Spleen (tissue), 11 donors: ENCODE results near the gene BBLN. TPM values are rescaled to one million over a fixed set of nuclear protein-coding genes. Genes with fewer than 3 reads are reported as not detected.
A peak's percentile ranks its signal among the peaks of the same experiment; 100 is the strongest.

Source experiments
- DNase-seq: peaks from one replicate; pipeline ENCODE4 v3.0.0-alpha.2; 2020
- H3K27ac ChIP-seq, 8 donors: fragments of 200-600 bp; sonication (generic) in 7 of 8; 1 replicate in 4 of 8; 2 replicates in 4 of 8; pipeline versions ENCODE4 v1.5.0 to v1.8.0; 2016 to 2021; ENCODE audit warnings: inconsistent platforms in 4 of 8, mild to moderate bottlenecking in 4 of 8, moderate library complexity in 1 of 8
- H3K27me3 ChIP-seq, 7 donors: fragments of 200-600 bp; sonication (generic) in 6 of 7; replicated peaks in 1 of 7; 1 replicate in 4 of 7; 2 replicates in 3 of 7; pipeline versions ENCODE4 v1.5.0 to v1.8.0; 2016 to 2021; ENCODE audit warnings: inconsistent platforms in 3 of 7, mild to moderate bottlenecking in 1 of 7
- H3K36me3 ChIP-seq, 6 donors: fragments of 200-600 bp; sonication (generic) in 5 of 6; 1 replicate in 4 of 6; 2 replicates in 2 of 6; pipeline versions ENCODE4 v1.5.0 to v1.8.0; 2016 to 2021; ENCODE audit warnings: inconsistent platforms in 2 of 6
- H3K4me1 ChIP-seq, 6 donors: fragments of 200-600 bp; sonication (generic) in 5 of 6; 1 replicate in 3 of 6; 2 replicates in 3 of 6; pipeline versions ENCODE4 v1.5.0 to v1.8.0; 2016 to 2021; ENCODE audit warnings: inconsistent platforms in 3 of 6
- H3K4me3 ChIP-seq, 8 donors: fragments of 200-600 bp; sonication (generic) in 7 of 8; 1 replicate in 4 of 8; 2 replicates in 4 of 8; pipeline versions ENCODE4 v1.5.0 to v1.8.0; 2016 to 2021; ENCODE audit warnings: inconsistent platforms in 4 of 8, mild to moderate bottlenecking in 4 of 8, moderate library complexity in 2 of 8
- H3K9me3 ChIP-seq, 8 donors: fragments of 200-600 bp; sonication (generic) in 7 of 8; 1 replicate in 4 of 8; 2 replicates in 4 of 8; pipeline versions ENCODE4 v1.5.0 to v1.8.0; 2016 to 2021; ENCODE audit warnings: inconsistent platforms in 4 of 8
- CTCF ChIP-seq, 11 experiments: fragments of 200-600 bp in 7 of 11; fragments of 450-650 bp in 4 of 11; sonication (generic) in 4 of 11; IDR thresholded peaks in 8 of 11; conservative IDR thresholded peaks in 3 of 11; 1 replicate in 7 of 11; 2 replicates in 4 of 11; pipeline versions ENCODE4 v1.4.0 to v1.8.0; 2016 to 2021; ENCODE audit warnings: antibody characterized with exemption in 11 of 11, inconsistent platforms in 4 of 11, mild to moderate bottlenecking in 1 of 11
- POLR2A ChIP-seq, 3 donors: fragments of 450-650 bp; IDR thresholded peaks; one replicate each; pipeline ENCODE4 v1.5.1; 2017; ENCODE audit warnings: antibody characterized with exemption in 3 of 3, mild to moderate bottlenecking in 1 of 3
- POLR2AphosphoS5 ChIP-seq, 3 donors: sonication (generic); formaldehyde crosslinking; IDR thresholded peaks; one replicate each; pipeline ENCODE4 v1.5.1; 2017; ENCODE audit warnings: antibody characterized with exemption in 3 of 3
- WGBS, 5 donors: extraction: QIAGEN DNeasy Blood & Tissue Kit in 3 of 5; methylation state at CpG; one replicate each; pipeline versions ENCODE4 v1.1.5 to v1.1.7; 2013 to 2018; 5-methylcytosine and 5-hydroxymethylcytosine counted together
- intact Hi-C: fragments of 100-400 bp; cut with DNase I; formaldehyde crosslinking; loops from one replicate; pipeline ENCODE4 v1.15.0; 2023; ENCODE audit warnings: low total_unique reads
- polyA plus RNA-seq, 3 donors: library from polyadenylated mRNA; stranded (reverse); fragments of 200-250 nt; gene quantifications; one replicate each; pipeline ENCODE4 v1.2.1, GENCODE V29; 2013
- total RNA-seq, 7 donors: library from RNA; depleted of rRNA in 3 of 7; stranded (reverse); fragments of >200 nt in 3 of 7; fragmentation: NEBNext Ultra II Directional in 4 of 7; extraction: Animal tissue kit (Norgen Biotek cat#: 25700) in 4 of 7; gene quantifications; one replicate each; pipeline versions ENCODE4 v1.1.0 to v1.2.1, GENCODE V29; 2016 to 2021
- donor health status: healthy with polysubstance abuse.
- donor health status: DM: no; HTN: no; CAD: no; lungs with moderate emphysema.
- donor health status: DM: no; HTN: no; CAD: no.
- donor health status: Bipolar disorder and iron deficiency.
- donor health status: healthy.
- donor health status: DM: no; HTN: no; CAD: no.
- donor health status: DM: yes; HTN: yes; CAD: no.

The BBLN gene
- total and polyA plus RNA-seq, 10 donors = 43.5 to 220 (median 165) TPM

GRCh38 chr9:128124873-128125579, 35.0 kb upstream of the BBLN start:
- Histone ChIP-seq H3K9me3 (no peaks in the 10 kb centered on the region), H3K4me3 (peak overlapping the region in 1 of 8 donors; percentile 93), H3K27me3 (no peaks in the 10 kb centered on the region), H3K36me3 (peaks cover 0 to 52% (median 44%) of the 10 kb centered on the region in 6 donors), H3K4me1 (peaks cover 23 to 46% (median 40%) of the 10 kb centered on the region in 6 donors), H3K27ac (peak overlapping the region in 3 of 8 donors; percentile 16 to 98 (median 60))
- intact Hi-C loops = no loop called here
- WGBS, 5 donors = 50 to 73% (median 59%) methylated on average over 15 to 16 of the region's 16 CpGs
- DNase-seq = peak; percentile 81
- TF ChIP-seq POLR2A (IDR thresholded peaks at IDR 0.05) (no peak), CTCF (IDR thresholded peaks at IDR 0.05 in 8 of 11, conservative IDR thresholded peaks at IDR 0.05 in 3 of 11) (peak in 8 of 11 experiments; percentile 19 to 64 (median 49)), POLR2AphosphoS5 (IDR thresholded peaks at IDR 0.05) (peak in 1 of 3 donors; percentile 13)

DNA sequence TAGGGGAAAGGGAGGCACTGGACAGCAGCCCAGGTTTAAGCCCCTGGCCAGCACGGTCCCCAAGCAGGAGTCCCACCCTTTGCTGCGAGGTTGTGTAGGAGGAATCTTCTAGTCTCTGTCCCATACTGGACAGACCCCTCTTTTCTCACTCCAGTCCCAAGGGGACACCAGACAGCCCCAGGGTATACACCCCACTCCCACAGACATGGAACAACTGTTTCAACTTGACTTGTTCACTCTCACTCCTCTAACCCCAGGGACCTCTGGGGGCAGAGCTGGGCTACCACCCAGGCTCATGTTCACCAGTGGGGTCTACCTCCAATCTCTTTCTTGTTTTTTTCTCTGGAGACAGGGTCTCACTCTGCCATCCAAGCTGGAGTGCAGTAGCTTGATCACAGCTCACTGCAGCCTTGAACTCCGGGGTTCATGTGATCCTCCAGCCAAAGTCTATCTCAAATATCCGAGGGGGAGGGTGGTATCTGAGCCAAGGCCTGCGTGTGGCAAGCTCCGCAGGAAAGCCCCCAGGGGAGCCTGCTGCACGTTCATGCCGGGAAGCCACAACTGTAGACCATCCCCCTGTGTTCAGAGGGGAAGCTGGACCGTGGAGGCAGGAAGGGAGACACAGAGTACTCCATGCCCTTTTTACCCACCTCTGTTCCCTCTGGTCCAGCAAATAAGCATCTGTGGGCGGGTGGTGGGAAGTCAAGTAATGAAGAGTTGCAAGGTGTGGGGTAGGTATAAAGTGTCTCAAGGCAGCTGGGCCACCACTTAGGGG, 34.3 kb upstream of the BBLN start:
- no peak for TF ChIP-seq POLR2AphosphoS5 (IDR thresholded peaks at IDR 0.05)
- no peak for TF ChIP-seq POLR2A (IDR thresholded peaks at IDR 0.05)
- TF ChIP-seq CTCF (IDR thresholded peaks at IDR 0.05 in 8 of 11, conservative IDR thresholded peaks at IDR 0.05 in 3 of 11) = no peak
- peaks cover 0 to 45% (median 37%) of the 10 kb centered on the region in 6 donors for H3K36me3 ChIP-seq
- peak; percentile 74 for DNase-seq
- 36 to 46% (median 45%) methylated on average over 10 of the region's 10 CpGs for whole genome bisulfite sequencing, 5 donors
- H3K27me3 ChIP-seq = no peaks in the 10 kb centered on the region
- peaks cover 23 to 52% (median 40%) of the 10 kb centered on the region in 6 donors for H3K4me1 ChIP-seq
- peak overlapping the region in 4 of 8 donors; percentile 16 to 98 (median 40) for H3K27ac ChIP-seq
- no peaks in the 10 kb centered on the region for H3K9me3 ChIP-seq
- intact Hi-C loops = no loop called here
- H3K4me3 ChIP-seq = peak overlapping the region in 2 of 8 donors; percentile 93 to 98

DNA sequence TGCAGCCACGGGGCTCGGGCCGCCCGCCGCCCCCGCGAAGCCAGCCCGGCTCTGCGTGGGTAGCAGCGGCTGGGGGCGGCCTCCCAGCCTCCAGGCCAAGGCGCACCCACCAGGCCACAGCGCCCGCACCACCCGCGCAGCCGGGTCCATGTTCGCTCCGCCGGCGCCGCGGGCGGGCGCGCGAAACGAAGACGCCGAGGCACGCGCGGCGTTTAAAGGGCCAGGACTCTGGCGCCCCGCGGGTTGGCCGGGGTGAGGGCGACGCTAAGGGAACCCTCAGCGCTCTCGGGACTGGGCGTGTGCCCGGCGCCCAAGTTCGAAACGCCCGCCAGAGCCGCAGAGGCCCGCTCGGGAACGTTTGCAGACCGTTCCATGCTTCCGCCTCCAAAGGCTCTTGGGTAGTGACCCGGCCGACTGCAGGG, 32.5 kb upstream of the BBLN start, which contains the start of gene PTGES2:
TSS of gene PTGES2 (minus strand) at position 162 of the 422 bp plus-strand sequence. CDS start at position 150, 12 bp downstream.
- H3K4me3 ChIP-seq = peak within 1 kb of the TSS; percentile 58 to 99 (median 96)
- H3K27ac ChIP-seq = peak within 1 kb of the TSS; percentile 96 to 98 (median 97)
- intact Hi-C loops = no loop called here
- H3K27me3 ChIP-seq = peaks cover 0 to 11% (median 0%) of the 10 kb centered on the region in 7 donors
- 0 to 2% (median 1%) methylated on average over 20 to 56 of the region's 56 CpGs for WGBS, 5 donors
- peak; percentile 97 for DNase-seq
- H3K36me3 ChIP-seq = peaks cover 0 to 27% (median 21%) of the 10 kb centered on the region in 6 donors
- H3K4me1 ChIP-seq = peaks cover 23 to 52% (median 40%) of the 10 kb centered on the region in 6 donors
- TF ChIP-seq POLR2AphosphoS5 (IDR thresholded peaks at IDR 0.05) = peak; percentile 50 to 76 (median 62)
- TF ChIP-seq POLR2A (IDR thresholded peaks at IDR 0.05) = no peak
- peak in 2 of 11 experiments; percentile 5 to 17 for TF ChIP-seq CTCF (IDR thresholded peaks at IDR 0.05 in 8 of 11, conservative IDR thresholded peaks at IDR 0.05 in 3 of 11)
- no peaks in the 10 kb centered on the region for H3K9me3 ChIP-seq
